GM12864 (cell line): Measurements from ENCODE around the gene TMEM181.
"Not testable (repeated sequence)": the region's sequence is repeated elsewhere in the genome, so short reads cannot be mapped to it uniquely, and the experiment has no call there.

ENCODE experiments used
- DNase-seq: peaks from one replicate; pipeline ENCODE4 v3.0.0-alpha.2; 2011; ENCODE audit warnings: low read depth
- H3K4me3 ChIP-seq: 2 replicates; pipeline ENCODE4 v1.5.1; 2011; ENCODE audit warnings: mild to moderate bottlenecking, low read depth, low read length, control low read depth
- TF ChIP-seq, protein P1 (sequence below): IDR thresholded peaks from 2 replicates; pipeline ENCODE4 v1.5.1; 2011; ENCODE audit warnings: low read depth, mild to moderate bottlenecking, moderate library complexity, low read length, control low read depth, inconsistent platforms; ENCODE audit errors: missing control alignments

Gene TMEM181

DNA sequence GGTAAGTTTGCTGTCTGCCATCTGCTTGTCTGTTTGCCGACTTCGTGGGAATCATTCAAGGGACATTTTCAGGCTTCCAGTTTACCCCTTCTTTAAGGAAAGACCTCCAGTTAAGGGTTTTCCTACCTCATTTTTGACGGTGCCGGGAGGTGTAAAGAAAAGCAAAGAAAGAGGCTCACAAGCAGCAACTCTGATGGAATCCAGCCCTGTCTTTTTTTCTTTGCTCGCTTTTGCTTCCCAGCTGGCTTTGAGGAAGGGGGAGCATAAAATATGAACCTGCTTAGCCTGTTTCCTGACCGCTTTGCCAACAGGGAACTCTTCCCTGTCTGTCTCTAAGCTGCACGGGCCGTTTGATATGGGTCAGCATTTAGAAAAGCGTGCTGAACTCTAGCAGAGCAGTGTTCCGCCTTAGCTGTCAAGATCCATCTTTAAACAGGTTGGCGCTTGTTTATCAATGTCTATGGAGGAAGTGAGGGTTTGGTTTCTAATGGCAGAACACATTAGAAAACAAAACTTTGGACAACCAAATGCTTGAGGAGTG is 103.8 kb downstream of the TMEM181 start:
- DNase-seq: no peak
- TF ChIP-seq, protein P1, sequence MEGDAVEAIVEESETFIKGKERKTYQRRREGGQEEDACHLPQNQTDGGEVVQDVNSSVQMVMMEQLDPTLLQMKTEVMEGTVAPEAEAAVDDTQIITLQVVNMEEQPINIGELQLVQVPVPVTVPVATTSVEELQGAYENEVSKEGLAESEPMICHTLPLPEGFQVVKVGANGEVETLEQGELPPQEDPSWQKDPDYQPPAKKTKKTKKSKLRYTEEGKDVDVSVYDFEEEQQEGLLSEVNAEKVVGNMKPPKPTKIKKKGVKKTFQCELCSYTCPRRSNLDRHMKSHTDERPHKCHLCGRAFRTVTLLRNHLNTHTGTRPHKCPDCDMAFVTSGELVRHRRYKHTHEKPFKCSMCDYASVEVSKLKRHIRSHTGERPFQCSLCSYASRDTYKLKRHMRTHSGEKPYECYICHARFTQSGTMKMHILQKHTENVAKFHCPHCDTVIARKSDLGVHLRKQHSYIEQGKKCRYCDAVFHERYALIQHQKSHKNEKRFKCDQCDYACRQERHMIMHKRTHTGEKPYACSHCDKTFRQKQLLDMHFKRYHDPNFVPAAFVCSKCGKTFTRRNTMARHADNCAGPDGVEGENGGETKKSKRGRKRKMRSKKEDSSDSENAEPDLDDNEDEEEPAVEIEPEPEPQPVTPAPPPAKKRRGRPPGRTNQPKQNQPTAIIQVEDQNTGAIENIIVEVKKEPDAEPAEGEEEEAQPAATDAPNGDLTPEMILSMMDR: no peak
- no peak overlapping the region for H3K4me3 ChIP-seq

GRCh38 chr6:158665332-158665731 is 105.4 kb downstream of the TMEM181 start:
- H3K4me3 ChIP-seq: no peak overlapping the region
- TF ChIP-seq, protein P1: no peak
- DNase-seq: no peak

GRCh38 chr6:158666628-158667359 is 106.9 kb downstream of the TMEM181 start:
- TF ChIP-seq, protein P1: no peak
- H3K4me3 ChIP-seq: no peak overlapping the region
- DNase-seq: no peak

- TF ChIP-seq, protein P1: no peak
- no peak overlapping the region for H3K4me3 ChIP-seq
- no peak for DNase-seq
Observed at GRCh38 chr6:158667360-158667981, 107.6 kb downstream of the TMEM181 start.

- H3K4me3 ChIP-seq: no peak overlapping the region
- TF ChIP-seq, protein P1: no peak
- no peak for DNase-seq
Observed at GRCh38 chr6:158668707-158669103, 108.8 kb downstream of the TMEM181 start.

GRCh38 chr6:158669145-158670035 is 109.5 kb downstream of the TMEM181 start:
- TF ChIP-seq, protein P1: no peak
- H3K4me3 ChIP-seq: no peak overlapping the region
- DNase-seq: no peak

DNA sequence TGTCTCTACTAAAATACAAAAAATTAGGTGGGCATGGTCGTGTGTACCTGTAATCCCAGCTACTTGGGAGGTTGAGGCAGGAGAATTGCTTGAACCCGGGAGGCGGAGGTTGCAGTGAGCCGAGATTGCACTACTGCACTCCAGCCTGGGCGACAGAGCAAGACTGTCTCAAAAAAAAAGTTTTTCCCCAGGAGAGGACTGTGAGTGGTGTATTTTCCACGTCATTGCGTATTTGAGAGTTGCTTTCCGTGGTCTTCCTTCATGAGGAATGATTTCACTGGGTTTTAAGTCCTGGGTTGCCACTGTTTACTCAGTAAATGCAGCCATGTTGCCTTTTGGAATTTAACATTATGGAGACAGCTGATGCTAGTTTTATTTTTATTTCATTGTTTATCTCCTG is 112.2 kb downstream of the TMEM181 start:
- not testable (repeated sequence) for DNase-seq, H3K4me3 ChIP-seq
